H9 (cell line): ENCODE results near the gene NACAD. TPM values are rescaled to one million over a fixed set of nuclear protein-coding genes. Genes with fewer than 3 reads are reported as not detected.

Experiments used
- DNase-seq: peaks from one replicate; pipeline ENCODE4 v3.0.0-alpha.2; 2017
- H2AFZ ChIP-seq: one replicate; pipeline ENCODE4 v1.6.1; 2013; ENCODE audit warnings: mild to moderate bottlenecking, low read length, control low read depth, moderate library complexity
- H2AK5ac ChIP-seq: 2 replicates; pipeline ENCODE4 v1.6.1; 2013; ENCODE audit warnings: low read length, control low read depth, mixed read lengths; ENCODE audit not compliant: insufficient read length
- H2BK120ac ChIP-seq: one replicate; pipeline ENCODE4 v1.6.1; 2013; ENCODE audit warnings: low read depth, mild to moderate bottlenecking, low read length, control low read depth, inconsistent platforms; ENCODE audit not compliant: poor library complexity, severe bottlenecking
- H2BK12ac ChIP-seq: 2 replicates; pipeline ENCODE4 v1.6.1; 2013; ENCODE audit warnings: low read length, control low read depth, mixed read lengths, low read depth; ENCODE audit not compliant: insufficient read length
- H2BK15ac ChIP-seq: 2 replicates; pipeline ENCODE4 v1.6.1; 2013; ENCODE audit warnings: low read depth, low read length, control low read depth
- H2BK20ac ChIP-seq: one replicate; pipeline ENCODE4 v1.6.1; 2013; ENCODE audit warnings: low read depth, mild to moderate bottlenecking, low read length, control low read depth, inconsistent platforms; ENCODE audit not compliant: poor library complexity, severe bottlenecking
- H2BK5ac ChIP-seq: 2 replicates; pipeline ENCODE4 v1.6.1; 2013; ENCODE audit warnings: low read length, control low read depth, mixed read lengths; ENCODE audit not compliant: insufficient read length
- H3K14ac ChIP-seq: 2 replicates; pipeline ENCODE4 v1.6.1; 2013; ENCODE audit warnings: low read length, control low read depth; ENCODE audit not compliant: insufficient read depth
- H3K18ac ChIP-seq: 2 replicates; pipeline ENCODE4 v1.6.1; 2013; ENCODE audit warnings: low read depth, mild to moderate bottlenecking, mixed read lengths, low read length, control low read depth; ENCODE audit not compliant: insufficient read length
- H3K23ac ChIP-seq: 2 replicates; pipeline ENCODE4 v1.6.1; 2013; ENCODE audit warnings: low read length, control low read depth, mixed read lengths, low read depth; ENCODE audit not compliant: insufficient read length
- H3K23me2 ChIP-seq: 2 replicates; pipeline ENCODE4 v1.6.1; 2013; ENCODE audit warnings: low read depth, mild to moderate bottlenecking, mixed read lengths, low read length, control low read depth; ENCODE audit not compliant: insufficient read length, poor library complexity, severe bottlenecking
- H3K27ac ChIP-seq: 2 replicates; pipeline ENCODE4 v1.5.1; 2013; ENCODE audit warnings: low read length, control low read depth, mixed read lengths, low read depth; ENCODE audit not compliant: insufficient read length
- H3K27me3 ChIP-seq: 2 replicates; pipeline ENCODE4 v1.6.1; 2013; ENCODE audit warnings: low read length, control low read depth, inconsistent platforms; ENCODE audit not compliant: insufficient read depth
- H3K4ac ChIP-seq: 2 replicates; pipeline ENCODE4 v1.6.1; 2013; ENCODE audit warnings: low read depth, mild to moderate bottlenecking, control low read depth, inconsistent platforms, low read length, moderate library complexity
- H3K4me1 ChIP-seq: 2 replicates; pipeline ENCODE4 v1.6.1; 2013; ENCODE audit warnings: low read length, control low read depth, inconsistent platforms; ENCODE audit not compliant: insufficient read depth
- H3K4me2 ChIP-seq: 2 replicates; pipeline ENCODE4 v1.6.1; 2013; ENCODE audit warnings: low read length, control low read depth, mixed read lengths; ENCODE audit not compliant: insufficient read length, insufficient read depth
- H3K56ac ChIP-seq: 2 replicates; pipeline ENCODE4 v1.6.1; 2013; ENCODE audit warnings: low read depth, mild to moderate bottlenecking, mixed read lengths, low read length, control low read depth; ENCODE audit not compliant: insufficient read length
- H3K79me1 ChIP-seq: 2 replicates; pipeline ENCODE4 v1.6.1; 2013; ENCODE audit warnings: low read depth, mild to moderate bottlenecking, moderate library complexity, low read length, control low read depth, inconsistent platforms; ENCODE audit not compliant: insufficient read depth, poor library complexity, severe bottlenecking
- H3K79me2 ChIP-seq: 2 replicates; pipeline ENCODE4 v1.6.1; 2013; ENCODE audit warnings: low read length, control low read depth, inconsistent platforms; ENCODE audit not compliant: insufficient read depth
- H3K9ac ChIP-seq: 2 replicates; pipeline ENCODE4 v1.6.1; 2013; ENCODE audit warnings: low read length, control low read depth, mixed read lengths; ENCODE audit not compliant: insufficient read length; ENCODE audit errors: extremely low read depth
- H3K9me3 ChIP-seq: one replicate; pipeline ENCODE4 v1.6.1; 2013; ENCODE audit warnings: low read depth, low read length, inconsistent platforms; ENCODE audit not compliant: control insufficient read depth
- H3T11ph ChIP-seq: one replicate; pipeline ENCODE4 v1.6.1; 2013; ENCODE audit warnings: mild to moderate bottlenecking, low read length, control low read depth, inconsistent platforms
- H4K20me1 ChIP-seq: one replicate; pipeline ENCODE4 v1.6.1; 2013; ENCODE audit not compliant: control insufficient read depth, insufficient read length, insufficient read depth
- H4K5ac ChIP-seq: 2 replicates; pipeline ENCODE4 v1.6.1; 2013; ENCODE audit warnings: low read depth, mild to moderate bottlenecking, mixed read lengths, low read length, control low read depth; ENCODE audit not compliant: insufficient read length
- H4K8ac ChIP-seq: replicated peaks from 2 replicates; pipeline ENCODE4 v1.6.1; 2013; ENCODE audit warnings: low read length, control low read depth, mixed read lengths, low read depth; ENCODE audit not compliant: insufficient read length
- H4K91ac ChIP-seq: 2 replicates; pipeline ENCODE4 v1.6.1; 2013; ENCODE audit warnings: low read depth, mild to moderate bottlenecking, moderate library complexity, mixed read lengths, low read length, control low read depth; ENCODE audit not compliant: insufficient read length
- H3K27ac Mint-ChIP-seq, 3 experiments: 2 replicates in 2 of 3; 3 replicates in 1 of 3; pipeline ENCODE4 v1.8.0; 2020 to 2021; ENCODE audit warnings: mixed read lengths in 3 of 3, mild to moderate bottlenecking in 1 of 3, moderate library complexity in 1 of 3
- H3K27me3 Mint-ChIP-seq: 2 replicates; pipeline ENCODE4 v1.8.0; 2021; ENCODE audit warnings: low read depth, mild to moderate bottlenecking, moderate library complexity, mixed read lengths
- H3K36me3 Mint-ChIP-seq, 3 experiments: 2 replicates in 2 of 3; 3 replicates in 1 of 3; pipeline ENCODE4 v1.8.0; 2020 to 2021; ENCODE audit warnings: low read depth in 3 of 3, mixed read lengths in 3 of 3; ENCODE audit not compliant: insufficient read depth in 1 of 3
- H3K4me1 Mint-ChIP-seq, 2 experiments: 2 replicates each; pipeline ENCODE4 v1.8.0; 2020; ENCODE audit warnings: mixed read lengths in 2 of 2
- H3K4me3 Mint-ChIP-seq, 2 experiments: 2 replicates in 1 of 2; 3 replicates in 1 of 2; pipeline ENCODE4 v1.8.0; 2020 to 2021; ENCODE audit warnings: mild to moderate bottlenecking in 2 of 2, mixed read lengths in 2 of 2, moderate library complexity in 1 of 2
- H3K9me3 Mint-ChIP-seq, 2 experiments: 2 replicates in 1 of 2; 3 replicates in 1 of 2; pipeline ENCODE4 v1.8.0; 2020; ENCODE audit warnings: mild to moderate bottlenecking in 2 of 2, mixed read lengths in 2 of 2, moderate library complexity in 1 of 2
- WGBS: extraction: QIAGEN DNeasy Blood & Tissue Kit; methylation state at CpG from one replicate; pipeline ENCODE4 v1.1.7; 2013; ENCODE audit warnings: missing lambda C conversion rate, low lambda C conversion rate, mixed read lengths; ENCODE audit not compliant: insufficient read length; ENCODE audit errors: extremely low coverage; 5-methylcytosine and 5-hydroxymethylcytosine counted together
- total RNA-seq: library from RNA; stranded (reverse); gene quantifications from 2 replicates; pipeline ENCODE4 v1.2.1, GENCODE V29; 2021
- TF ChIP-seq, protein P1 (sequence below): fragments of 200-600 bp; sonication (generic); conservative IDR thresholded peaks from 3 replicates; pipeline ENCODE4 v1.8.0; 2021; ENCODE audit warnings: antibody characterized with exemption, mild to moderate bottlenecking

Gene NACAD
- total RNA-seq, 1 experiment from 2014 or later = 8.0 TPM

DNA sequence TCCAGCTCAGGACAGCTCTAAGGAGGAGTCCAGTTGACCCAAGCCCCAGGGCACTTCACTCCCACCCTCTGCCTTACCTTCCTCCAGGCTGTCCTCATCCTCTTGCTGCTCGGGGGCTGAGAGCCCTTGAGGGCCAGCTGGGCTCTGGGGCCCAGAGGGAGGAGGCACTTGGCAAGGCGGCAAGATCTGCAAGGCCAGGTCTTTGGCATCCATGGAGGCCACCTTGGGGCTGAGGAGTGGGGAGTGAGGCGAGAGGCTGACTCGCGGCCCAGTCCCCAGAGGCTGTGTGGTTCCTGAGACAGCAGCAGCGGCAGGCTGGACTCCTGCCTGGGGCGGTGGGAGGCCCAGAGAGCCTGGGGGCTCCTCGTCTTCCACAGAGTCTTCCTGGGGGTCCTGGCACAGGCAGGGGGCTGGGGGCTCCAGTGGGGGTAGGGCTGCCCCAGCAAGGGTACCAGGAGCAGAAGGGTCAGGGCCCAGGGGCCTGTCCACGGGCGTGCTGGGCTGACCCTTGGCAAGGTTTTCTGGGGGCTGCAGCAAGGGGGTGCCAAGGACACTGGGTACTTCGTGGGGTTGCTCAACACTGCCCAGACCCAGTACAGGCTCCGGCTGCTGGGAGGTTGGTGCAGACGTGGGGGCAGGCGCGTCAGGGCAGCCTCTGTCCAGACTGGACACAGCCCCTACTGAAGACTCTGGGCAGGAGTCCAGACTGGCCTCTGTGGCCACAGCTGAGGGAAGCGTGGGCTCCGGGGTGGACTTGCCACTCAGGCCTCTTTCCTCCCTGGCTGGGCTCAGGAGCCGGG, 6.5 kb downstream of the NACAD start:
- no peak overlapping the region for H3K56ac ChIP-seq
- no peaks in the 10 kb centered on the region for H3K27me3 ChIP-seq
- no peaks in the 10 kb centered on the region for H3K4me1 ChIP-seq
- TF ChIP-seq, protein P1, sequence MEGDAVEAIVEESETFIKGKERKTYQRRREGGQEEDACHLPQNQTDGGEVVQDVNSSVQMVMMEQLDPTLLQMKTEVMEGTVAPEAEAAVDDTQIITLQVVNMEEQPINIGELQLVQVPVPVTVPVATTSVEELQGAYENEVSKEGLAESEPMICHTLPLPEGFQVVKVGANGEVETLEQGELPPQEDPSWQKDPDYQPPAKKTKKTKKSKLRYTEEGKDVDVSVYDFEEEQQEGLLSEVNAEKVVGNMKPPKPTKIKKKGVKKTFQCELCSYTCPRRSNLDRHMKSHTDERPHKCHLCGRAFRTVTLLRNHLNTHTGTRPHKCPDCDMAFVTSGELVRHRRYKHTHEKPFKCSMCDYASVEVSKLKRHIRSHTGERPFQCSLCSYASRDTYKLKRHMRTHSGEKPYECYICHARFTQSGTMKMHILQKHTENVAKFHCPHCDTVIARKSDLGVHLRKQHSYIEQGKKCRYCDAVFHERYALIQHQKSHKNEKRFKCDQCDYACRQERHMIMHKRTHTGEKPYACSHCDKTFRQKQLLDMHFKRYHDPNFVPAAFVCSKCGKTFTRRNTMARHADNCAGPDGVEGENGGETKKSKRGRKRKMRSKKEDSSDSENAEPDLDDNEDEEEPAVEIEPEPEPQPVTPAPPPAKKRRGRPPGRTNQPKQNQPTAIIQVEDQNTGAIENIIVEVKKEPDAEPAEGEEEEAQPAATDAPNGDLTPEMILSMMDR = no peak
- peaks cover 11% of the 10 kb centered on the region for H3K27me3 Mint-ChIP-seq
- no peak for DNase-seq
- H3K79me2 ChIP-seq = no peaks in the 10 kb centered on the region
- H3K9ac ChIP-seq = no peak overlapping the region
- H3K27ac Mint-ChIP-seq = peak overlapping the region in 1 of 3 experiments; percentile 94; a peak in 1 of 7 replicates
- H2BK15ac ChIP-seq = no peak overlapping the region
- no peak overlapping the region for H2BK120ac ChIP-seq
- no peak overlapping the region for H3K4me3 Mint-ChIP-seq
- H3K4me2 ChIP-seq = no peak overlapping the region
- H3K79me1 ChIP-seq = no peaks in the 10 kb centered on the region
- H3K36me3 Mint-ChIP-seq = peaks cover 0 to 9% (median 0%) of the 10 kb centered on the region in 3 experiments; a peak in 3 of 7 replicates
- no peak overlapping the region for H3K4ac ChIP-seq
- no peak overlapping the region for H2AK5ac ChIP-seq
- peaks cover 0 to 3% of the 10 kb centered on the region in 2 experiments; a peak in 2 of 5 replicates for H3K9me3 Mint-ChIP-seq
- no peak overlapping the region for H4K8ac ChIP-seq
- WGBS = no CpG with 5 or more reads among the region's 18 CpGs
- H4K5ac ChIP-seq = no peak overlapping the region
- H4K20me1 ChIP-seq = no peaks in the 10 kb centered on the region
- H3K23ac ChIP-seq = no peak overlapping the region
- no peak overlapping the region for H4K91ac ChIP-seq
- no peaks in the 10 kb centered on the region for H3K9me3 ChIP-seq
- H3K4me1 Mint-ChIP-seq = no peaks in the 10 kb centered on the region
- H2BK5ac ChIP-seq = no peak overlapping the region
- no peak overlapping the region for H2BK12ac ChIP-seq
- no peaks in the 10 kb centered on the region for H3K23me2 ChIP-seq
- no peak overlapping the region for H3T11ph ChIP-seq
- H2BK20ac ChIP-seq = no peak overlapping the region
- no peak overlapping the region for H2AFZ ChIP-seq
- no peak overlapping the region for H3K18ac ChIP-seq
- H3K14ac ChIP-seq = no peak overlapping the region; the same call in 1 of the 2 replicates
- no peak overlapping the region for H3K27ac ChIP-seq
